CD4-positive, alpha-beta T cell treated with Interleukin-15 for 4 hours (primary cell): ENCODE data around the gene CANT1.
"Not testable (repeated sequence)": the region's sequence is repeated elsewhere in the genome, so short reads cannot be mapped to it uniquely, and the experiment has no call there.

ENCODE experiments used
- DNase-seq: peaks from one replicate; pipeline ENCODE4 v3.0.0-alpha.2; 2020; ENCODE audit warnings: low spot score

The CANT1 gene

DNA sequence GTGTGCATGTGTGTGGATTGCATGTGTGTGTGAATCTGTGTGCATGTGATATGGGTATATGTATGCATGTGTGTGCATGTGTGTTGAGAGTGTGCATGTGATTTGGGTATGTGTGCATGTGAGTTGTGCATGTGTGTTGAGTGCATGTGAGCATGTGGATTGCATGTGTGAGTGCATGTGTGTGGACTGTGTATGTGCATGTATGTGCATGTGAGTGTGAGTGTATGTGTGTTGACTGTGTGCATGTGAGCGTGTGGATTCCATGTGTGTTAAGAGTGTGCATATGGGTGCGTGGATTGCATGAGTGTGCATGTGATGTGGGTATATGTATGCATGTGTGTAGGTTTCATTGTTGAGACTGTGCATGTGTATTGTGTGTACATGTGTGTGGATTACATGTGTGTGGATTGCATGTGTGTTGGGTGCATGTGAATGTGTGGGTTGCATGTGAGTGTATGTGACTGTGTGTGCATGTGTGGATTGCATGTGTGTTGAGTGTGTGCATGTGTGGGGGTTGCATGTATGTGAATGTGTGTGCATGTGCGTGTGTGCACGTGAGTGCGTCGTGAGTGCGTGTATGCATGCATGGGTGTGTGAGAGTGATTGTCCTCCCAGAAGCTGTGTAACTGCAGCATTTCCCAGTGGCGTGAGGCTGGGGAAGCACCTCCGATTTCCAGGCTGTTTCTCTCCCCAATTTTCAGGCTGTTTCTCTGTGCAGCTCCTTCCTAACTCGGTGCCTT is 33.8 kb upstream of the CANT1 start:
- no peak for DNase-seq

DNA sequence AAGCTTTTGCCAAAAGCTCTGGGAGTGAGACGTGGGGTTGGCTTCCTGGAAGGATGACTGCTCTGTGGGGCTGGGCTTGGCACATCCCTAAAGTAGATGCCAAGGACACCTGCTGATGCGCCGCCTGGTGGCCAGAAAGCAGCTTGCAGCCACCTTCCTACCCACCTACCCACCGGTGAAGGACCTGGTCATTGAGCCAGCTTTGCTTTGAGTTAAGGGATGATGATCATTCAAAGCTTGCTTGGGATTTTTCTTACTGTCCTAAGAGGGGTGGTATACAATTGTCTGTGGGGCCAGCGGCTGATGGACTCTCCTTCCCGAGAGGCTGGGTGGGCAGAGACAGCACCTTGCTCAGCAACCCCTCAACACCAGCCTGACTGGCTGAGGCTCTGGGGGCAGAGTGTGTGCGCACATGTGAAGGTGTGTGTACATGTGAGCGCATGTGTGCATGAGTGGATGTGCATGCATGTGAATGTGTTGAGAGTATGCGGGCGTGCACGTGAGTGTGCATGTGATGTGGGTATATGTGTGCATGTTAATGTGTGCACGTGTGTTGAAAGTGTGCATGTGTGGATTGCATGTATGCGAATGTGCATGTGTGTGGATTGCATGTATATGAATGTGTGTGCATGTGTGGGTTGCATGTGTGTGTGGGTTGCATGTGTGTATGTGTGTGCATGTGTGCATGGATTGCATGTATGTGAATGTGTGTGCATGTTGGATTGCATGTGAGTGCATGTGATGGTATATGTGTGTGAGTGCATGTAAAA is 33.0 kb upstream of the CANT1 start:
- peak; percentile 54 for DNase-seq

DNA sequence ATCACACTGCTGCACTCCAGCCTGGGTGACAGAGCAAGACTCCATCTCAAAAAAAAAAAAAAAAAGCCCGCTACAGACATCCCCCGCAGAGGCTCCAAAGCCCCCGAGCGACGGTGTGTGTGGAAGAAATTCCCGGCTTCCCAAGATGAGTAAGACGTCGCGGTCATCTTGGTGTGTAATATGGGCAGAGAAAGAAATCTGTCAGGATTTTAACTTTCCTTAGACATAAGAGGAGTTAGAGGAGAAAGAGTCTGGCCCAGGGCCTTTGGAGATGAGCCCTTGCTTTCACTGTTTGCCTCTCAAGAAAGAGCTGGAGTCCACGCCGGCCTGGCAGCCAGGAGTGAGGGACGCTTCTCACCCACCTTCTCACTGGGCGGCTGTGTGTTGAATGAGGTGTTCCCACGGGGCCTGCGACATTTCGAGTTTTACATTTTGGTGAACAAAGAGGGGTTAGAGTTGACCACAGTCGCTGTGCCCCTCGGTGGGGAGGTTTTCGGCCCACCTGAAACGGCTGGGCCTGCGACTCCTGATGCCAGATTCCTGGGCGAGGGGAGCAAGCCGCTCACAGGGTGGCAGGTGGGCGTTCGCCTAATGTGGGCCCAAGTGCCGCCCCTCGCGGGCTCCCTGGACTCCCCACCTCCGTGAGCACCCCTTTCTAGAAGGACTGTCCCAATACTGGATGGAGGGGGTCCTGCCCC is 32.3 kb upstream of the CANT1 start:
- DNase-seq = no peak

DNA sequence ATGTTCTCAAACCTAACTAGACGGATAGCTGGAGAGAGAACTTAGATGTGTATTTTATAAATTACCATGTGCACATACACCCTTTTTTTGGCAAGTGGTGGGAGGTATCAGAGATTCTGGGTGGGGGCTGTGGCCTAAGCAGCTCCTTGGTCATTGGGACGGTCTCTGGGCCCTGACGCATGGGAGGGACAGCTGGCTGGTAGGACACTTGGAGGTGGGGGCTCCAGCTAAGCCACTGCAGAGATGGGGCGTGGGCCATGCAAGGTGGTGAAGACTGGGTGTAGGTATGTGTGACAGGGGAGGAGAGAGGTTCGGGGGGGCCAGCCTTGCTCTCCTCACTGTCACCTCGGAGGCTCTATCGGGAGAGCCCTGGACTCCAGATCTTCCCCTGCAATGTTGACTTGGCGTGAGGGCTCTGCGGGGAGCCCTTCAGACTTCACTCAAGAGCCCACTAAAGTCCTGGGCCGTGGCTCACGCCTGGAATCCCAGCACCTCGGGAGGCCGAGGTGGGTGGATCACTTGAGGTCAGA is 31.5 kb upstream of the CANT1 start:
- DNase-seq = no peak

DNA sequence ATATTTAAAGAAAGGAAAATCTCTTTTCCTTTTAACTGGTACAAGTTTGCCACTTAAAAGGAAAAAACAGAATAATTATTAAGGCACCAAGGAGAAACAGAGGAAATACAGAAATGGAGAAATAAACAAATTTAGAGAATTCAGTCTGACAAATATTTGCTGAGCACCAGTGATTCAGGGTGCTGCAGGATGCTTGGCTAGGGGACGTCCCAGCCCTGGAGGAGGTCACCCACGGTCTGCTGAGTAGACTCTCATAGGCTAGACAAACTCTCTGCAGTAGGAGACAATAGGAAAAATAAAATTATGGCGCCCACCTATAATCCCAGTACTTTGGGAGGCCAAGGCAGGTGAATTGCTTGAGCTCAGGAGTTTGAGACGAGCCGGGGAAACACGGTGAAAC is 30.3 kb upstream of the CANT1 start:
- DNase-seq = no peak

DNA sequence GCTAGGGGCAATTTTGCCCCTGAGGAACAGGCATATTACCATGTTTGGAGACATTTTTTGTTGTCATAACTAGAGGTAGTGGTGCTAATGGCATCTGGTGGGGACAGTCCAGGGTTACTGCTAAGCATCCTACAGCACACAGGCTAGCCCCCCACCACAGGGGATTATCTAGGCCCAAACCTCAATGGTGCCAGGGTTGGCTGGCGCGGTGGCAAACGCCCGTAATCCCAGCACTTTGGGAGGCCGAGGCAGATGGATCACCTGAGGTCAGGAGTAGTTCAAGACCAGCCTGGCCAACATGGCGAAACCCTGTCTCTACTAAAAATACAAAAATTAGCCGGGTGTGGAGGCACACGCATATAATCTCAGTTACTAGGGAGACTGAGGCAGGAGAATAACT is 29.6 kb upstream of the CANT1 start:
- DNase-seq = no peak

DNA sequence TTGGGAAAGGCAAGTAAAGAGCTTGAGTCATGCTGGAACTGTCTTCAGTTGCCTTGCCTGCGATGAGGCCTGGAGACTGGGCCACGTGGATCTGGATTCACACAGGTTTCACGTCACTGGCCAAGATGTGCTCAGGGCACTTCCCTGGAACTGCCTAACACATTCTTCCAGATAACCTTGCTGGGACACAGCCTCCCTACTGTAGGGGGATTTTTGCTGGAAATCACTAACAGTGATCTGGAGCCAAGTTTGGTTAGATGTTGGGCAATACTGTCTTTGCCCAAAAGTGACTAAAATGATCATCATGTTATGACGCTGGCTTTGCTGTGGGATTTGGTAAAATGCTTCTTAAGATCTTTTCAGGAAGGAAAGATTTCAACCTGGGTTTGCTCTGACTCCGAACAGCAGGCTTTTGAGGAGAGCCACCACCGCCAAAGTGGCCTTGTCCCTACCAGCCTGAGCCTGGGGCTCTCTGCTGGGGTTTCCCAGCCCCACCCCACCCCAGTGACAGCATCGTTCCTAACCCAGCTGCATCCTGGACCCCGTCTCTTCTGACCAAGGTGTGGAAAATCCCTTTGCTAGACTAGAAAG is 29.1 kb upstream of the CANT1 start:
- DNase-seq = no peak

DNA sequence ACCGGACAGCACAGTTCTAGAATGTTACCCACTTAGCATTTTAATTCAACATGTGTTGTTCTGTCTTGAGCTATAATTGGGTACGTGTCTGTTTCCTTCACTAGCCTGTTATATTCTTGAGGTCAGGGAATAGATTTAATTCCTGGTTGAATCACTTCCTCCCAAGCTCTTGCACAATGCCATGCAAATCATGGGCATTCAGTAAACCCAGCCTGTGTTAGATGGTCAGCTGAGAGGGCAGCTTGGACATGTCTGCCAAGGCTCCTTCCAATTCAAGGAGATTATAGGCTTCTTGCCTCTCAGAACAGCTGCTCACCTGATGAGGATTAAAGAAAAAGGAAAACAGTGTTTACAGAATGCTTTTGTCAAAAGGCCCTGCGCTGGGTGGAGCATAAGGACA is 27.0 kb upstream of the CANT1 start:
- DNase-seq = no peak

DNA sequence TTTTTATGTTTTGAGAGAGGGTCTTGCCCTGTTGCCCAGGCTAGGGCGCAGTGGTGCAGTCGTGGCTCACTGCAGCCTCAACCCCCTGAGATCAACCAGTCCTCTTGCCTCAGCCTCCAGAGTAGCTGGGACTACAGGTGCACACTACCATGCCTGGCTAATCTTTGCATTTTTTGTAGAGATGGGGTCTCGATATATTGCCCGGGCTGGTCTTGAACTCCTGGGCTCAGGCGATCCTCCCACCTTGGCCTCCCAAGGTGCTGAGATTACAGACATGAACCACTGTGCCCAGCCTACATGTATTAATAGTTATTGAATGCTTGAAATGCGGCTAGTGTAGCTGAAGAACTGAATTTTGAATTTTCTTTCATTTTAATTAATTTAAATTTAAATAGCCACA is 26.6 kb upstream of the CANT1 start:
- DNase-seq = no peak

DNA sequence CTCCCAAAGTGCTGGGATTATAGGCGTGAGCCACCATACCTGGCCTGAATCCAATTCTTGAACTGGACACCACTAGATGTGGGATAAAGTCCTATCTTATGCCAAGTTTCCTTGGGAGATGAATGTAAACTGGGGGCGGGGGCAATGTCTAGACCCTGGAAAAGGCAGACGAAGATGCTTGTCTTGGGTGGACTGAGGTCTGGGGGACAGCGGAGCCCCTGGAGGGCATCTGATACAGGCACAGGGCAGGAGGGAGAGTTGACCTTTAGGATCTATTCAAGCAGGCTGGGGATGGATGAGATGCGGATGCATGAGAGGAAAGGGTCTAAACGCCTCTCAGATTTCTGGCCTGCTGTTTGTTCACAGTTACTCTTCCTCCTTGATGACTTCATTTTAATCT is 26.1 kb upstream of the CANT1 start:
- no peak for DNase-seq

DNA sequence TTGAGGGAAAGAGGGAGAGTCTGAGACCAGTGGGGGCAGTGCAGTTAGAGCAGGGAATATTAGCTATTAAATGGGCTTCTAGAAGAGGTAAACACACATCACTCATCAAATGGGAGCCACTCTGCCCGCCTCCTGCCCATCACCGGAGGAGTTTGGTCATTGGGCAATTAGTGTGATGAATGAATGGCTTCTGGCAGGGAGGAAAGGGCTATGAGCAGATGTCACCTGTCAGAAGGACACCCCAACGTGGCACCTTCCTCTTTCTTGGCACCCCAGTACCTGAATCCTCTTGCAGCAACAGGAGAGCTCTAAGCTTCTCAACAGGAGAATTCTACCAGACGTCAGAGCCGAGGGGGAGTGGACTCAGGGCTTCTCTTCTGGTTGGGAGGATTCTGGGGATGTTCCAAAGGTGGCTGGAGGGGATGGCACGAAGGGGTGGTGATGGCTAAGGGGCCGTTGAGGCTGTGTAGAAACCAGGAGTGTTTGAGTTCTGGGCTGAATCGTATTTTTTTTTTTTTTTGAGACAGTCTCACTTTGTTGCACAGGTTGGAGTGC is 25.4 kb upstream of the CANT1 start:
- DNase-seq = no peak

DNA sequence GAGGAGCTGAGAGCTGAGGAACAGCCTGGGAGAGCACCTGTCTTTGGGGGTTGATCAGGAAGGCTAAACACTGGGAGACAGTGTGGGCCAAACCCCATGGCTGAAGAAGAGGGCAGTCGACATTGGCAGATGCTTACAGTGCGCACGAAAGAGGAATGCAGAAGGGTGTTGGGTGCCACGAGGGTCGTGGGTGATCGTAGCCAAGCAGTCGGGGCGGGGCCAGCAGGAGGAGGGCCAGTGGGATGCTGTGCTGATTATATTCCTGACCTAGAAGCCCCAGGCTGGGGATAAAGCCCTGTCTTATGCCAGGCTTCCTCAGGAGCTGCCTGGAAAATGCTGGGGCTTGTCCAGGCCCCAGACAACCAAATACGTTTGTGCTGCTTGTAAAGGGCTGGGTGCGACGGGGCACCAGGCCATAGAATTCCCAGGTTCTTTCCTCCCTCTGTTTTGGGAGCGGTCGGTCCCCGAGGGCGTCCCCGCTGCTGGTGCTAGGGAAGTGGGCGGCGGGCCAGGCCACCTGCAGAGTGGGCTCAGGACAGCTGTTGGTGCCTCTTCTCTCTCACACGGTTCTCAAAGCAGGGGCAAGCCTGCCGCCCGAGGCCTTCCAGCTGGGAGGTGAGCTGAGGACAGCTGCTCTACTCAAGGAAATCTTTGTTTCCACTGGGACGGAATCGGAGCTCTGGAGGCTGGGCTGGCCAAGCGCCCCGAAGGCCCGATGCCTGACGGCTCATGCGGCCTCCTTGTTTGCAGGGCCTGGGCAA is 24.4 kb upstream of the CANT1 start:
- DNase-seq = no peak

DNA sequence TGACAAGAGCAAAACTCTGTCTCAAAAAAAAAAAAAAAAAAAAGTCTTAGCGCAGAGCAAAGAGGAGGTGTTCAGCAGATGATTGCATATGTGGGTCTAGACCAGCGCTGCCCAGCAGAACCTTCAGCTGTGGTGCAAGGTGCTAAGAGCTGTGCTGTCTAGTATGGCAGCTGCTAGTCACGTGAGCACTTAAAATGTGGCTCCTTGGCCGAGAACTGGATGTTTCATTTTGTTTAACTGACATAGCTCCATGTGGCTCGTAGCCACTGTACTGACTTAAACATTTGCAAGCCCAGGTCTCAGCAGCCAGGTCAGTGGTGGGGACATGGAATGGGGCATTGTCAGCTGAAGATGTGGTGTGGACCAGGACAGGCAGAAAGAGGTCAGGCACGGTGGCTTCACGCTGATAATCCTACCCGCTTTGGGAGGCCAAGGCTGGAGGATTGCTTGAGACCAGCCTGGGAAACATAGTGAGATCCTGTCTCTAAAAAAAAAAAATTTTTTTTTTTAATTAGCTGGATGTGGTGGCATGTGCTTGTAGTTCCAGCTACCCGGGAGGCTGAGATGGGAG is 23.6 kb upstream of the CANT1 start:
- DNase-seq = no peak

DNA sequence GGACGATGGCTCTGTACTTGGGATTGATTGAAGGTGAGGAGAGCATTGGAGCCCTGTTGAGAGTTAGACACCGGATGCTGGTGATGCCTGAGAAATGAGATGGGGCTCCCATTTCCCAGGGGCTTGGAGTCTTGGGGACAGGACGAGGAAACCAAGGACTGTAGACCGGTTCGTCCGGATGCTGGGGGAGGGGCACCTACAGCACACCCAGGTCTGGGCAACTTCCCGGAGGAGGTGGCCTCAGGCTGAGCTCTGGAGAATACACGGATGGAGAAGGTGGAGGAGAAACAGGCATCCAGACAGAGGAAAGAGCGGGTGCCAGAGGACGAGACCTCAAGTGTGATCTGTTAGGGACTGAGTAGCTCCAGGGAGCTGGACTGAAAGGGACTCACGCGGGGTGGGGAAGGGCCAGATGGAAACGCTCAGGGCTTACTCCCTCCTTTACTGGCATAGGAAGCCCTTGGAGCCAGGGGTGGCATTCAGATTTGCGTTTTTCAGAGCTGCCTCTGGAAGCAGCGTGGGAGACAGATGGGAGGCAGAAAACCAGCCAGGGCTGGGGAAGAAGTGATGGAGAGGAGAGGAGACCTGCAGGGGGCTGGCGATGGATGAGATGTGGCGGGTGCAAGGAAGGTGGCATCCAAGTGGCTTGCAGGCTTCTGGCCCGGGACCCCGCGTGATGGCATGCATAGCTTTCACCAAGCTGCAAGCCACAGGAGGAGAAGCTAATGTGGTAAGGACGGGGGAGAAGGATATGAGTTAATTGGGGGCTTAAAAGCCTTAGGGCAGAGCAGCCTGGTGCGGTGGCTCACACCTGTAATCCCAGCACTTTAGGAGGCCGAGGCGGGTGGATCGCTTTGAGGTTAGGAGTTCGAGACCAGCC is 22.7 kb upstream of the CANT1 start:
- DNase-seq = no peak

DNA sequence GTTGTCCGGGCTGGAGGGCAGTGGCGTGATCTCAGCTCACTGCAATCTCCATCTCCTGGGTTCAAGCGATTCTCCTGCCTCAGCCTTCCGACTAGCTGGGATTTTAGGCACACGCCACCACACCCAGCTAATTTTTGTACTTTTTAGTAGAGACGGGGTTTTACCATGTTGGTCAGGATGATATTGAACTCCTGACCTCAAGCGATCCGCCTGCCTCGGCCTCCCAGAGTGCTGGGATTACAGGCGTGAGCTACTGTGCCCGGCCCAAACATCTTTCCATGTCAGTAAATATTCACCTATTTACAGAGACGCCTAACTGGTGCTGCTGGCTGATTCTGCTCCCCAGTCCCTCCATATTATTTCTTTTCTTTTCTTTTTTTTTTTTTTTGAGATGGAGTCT is 21.1 kb upstream of the CANT1 start:
- DNase-seq = not testable (repeated sequence)

DNA sequence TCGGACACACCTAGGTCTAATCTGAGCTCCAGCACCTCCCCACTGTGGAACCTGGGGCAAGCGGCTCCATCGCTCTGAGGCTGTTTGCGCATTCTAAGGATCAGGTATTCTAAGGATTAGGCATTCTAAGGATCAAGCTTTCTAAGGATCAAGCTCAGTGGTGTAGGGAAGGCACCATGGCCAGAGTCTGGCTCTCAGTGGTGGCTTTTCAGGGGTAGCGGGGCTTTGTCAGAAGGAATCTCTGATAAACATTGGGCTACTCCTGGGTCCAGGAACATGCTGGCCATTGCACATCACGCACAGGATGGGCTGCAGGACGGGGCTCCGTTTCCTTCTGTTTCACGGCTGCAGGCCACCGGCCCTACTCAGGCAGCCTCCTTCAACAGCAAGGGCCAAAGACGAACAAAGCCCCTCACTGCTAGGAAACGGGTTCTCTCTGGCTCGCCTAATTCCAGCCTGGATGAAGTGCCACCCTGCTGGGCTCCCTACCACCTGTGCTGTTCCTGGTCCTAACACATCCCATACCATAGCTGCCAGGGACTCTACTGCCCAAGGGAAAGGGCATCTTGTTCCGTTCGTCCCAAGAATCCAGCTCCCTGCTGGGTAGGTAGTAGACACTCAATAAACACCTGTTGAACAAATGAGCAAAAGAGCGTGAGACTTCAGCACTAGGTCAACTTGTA is 19.9 kb upstream of the CANT1 start:
- no peak for DNase-seq

DNA sequence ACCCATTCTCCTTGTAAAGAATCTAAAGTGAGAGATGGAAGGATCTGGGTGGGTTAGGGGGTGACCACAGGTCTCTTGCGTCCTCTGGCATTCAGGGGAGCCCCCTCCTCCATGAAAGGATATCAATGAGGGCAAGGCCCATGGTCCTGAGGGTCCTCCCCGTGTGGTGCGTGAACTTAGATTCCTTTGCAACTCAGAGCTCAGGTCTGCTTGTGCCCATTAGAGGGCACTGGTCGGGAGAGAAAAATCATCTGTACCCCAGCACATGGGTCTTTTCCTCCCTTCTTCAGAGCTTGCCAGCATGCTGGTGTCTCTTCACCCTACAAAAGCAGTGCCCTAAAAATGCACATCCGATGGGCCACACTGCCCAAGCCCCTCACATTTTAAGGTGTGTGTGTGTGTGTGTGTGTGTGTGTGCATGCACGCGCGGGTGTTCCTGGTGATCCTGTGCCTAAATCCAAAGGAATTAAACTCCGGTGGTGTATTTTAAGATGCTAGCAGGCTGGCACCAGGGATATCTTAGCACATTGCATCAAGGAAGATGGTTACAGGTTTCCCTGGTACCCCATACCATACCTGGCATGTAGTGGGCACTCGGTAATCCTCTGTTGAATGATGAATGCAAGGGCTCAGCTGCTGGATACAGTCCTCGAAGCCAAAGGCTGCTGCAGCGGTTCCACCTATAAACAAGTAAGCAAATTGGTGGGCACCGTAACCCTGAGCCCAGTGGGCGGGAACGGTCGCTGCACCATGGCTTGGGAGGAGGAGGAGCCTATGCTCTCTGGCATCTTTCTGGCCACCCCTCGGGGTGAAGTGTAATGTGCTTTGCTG is 19.1 kb upstream of the CANT1 start:
- DNase-seq = no peak

DNA sequence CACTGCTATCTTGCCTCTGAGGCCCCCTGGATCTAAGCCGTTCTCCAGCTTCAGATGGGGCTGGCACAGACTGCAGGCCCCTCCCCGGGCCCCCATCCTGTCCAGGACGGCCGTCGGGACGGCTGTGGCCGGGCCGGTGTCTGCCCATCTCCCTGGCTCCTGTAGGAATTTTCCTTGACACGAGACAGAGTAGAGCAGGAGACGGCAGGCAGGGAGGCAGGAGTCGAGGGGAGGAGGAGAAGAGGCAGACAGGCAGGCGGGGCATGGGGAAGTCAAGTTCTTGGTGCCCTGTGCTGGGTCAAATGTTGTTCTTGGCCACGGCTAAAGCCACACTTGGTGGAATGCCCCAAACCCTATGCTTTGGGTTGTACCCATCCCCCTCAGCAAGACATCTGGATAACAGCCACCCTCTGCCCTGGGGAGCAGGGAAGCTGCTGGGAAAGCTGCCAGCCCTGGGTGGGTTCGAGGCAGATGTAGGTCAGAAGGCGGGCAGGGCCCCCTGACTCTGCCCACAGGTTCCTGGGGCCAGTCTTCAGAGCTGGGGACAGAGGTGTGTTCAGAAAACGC is 18.4 kb upstream of the CANT1 start:
- no peak for DNase-seq
